IPS-15b (cell line): ENCODE results near the gene ZNF821.
A peak's percentile ranks its signal among the peaks of the same experiment; 100 is the strongest.

ENCODE experiments used
- H3K27me3 ChIP-seq: one replicate; pipeline ENCODE4 v1.6.1; 2013; ENCODE audit warnings: low read length; ENCODE audit not compliant: control insufficient read depth, insufficient read depth
- H3K36me3 ChIP-seq: one replicate; pipeline ENCODE4 v1.6.1; 2013; ENCODE audit warnings: low read length; ENCODE audit not compliant: control insufficient read depth, insufficient read depth
- H3K4me1 ChIP-seq: one replicate; pipeline ENCODE4 v1.6.1; 2013; ENCODE audit warnings: mild to moderate bottlenecking, low read length; ENCODE audit not compliant: control insufficient read depth, insufficient read depth
- H3K4me3 ChIP-seq: one replicate; pipeline ENCODE4 v1.5.1; 2013; ENCODE audit warnings: low read depth, low read length
- H3K9ac ChIP-seq: one replicate; pipeline ENCODE4 v1.6.1; 2013; ENCODE audit warnings: low read depth, mild to moderate bottlenecking, low read length
- H3K9me3 ChIP-seq: one replicate; pipeline ENCODE4 v1.6.1; 2013; ENCODE audit warnings: mild to moderate bottlenecking, low read length; ENCODE audit not compliant: control insufficient read depth, insufficient read depth

The ZNF821 gene

GRCh38 chr16:71896764-71897368, 12.9 kb upstream of the ZNF821 start:
- peak overlapping the region; percentile 98 for H3K4me3 ChIP-seq
- H3K27me3 ChIP-seq = no peaks in the 10 kb centered on the region
- peak overlapping the region; percentile 82 for H3K9ac ChIP-seq
- peaks cover 4% of the 10 kb centered on the region for H3K4me1 ChIP-seq
- no peaks in the 10 kb centered on the region for H3K9me3 ChIP-seq
- H3K36me3 ChIP-seq = peaks cover 2% of the 10 kb centered on the region

GRCh38 chr16:71895679-71896365, 11.8 kb upstream of the ZNF821 start:
- Histone ChIP-seq H3K4me1 (peaks cover 7% of the 10 kb centered on the region), H3K4me3 (peak overlapping the region; percentile 98), H3K27me3 (no peaks in the 10 kb centered on the region), H3K9me3 (no peaks in the 10 kb centered on the region), H3K9ac (peak overlapping the region; percentile 82), H3K36me3 (peaks cover 2% of the 10 kb centered on the region)

- peaks cover 4% of the 10 kb centered on the region for H3K4me1 ChIP-seq
- no peaks in the 10 kb centered on the region for H3K9me3 ChIP-seq
- no peaks in the 10 kb centered on the region for H3K27me3 ChIP-seq
- peaks cover 2% of the 10 kb centered on the region for H3K36me3 ChIP-seq
- H3K9ac ChIP-seq = peak within 1 kb of the TSS; percentile 97
- peak within 1 kb of the TSS; percentile 98 for H3K4me3 ChIP-seq
Measured at GRCh38 chr16:71894921-71895678, 11.1 kb upstream of the ZNF821 start, which contains the start of gene IST1. TSS of gene IST1 (plus strand) at chr16:71895531. CDS start at chr16:71915641, 20,110 bp downstream.

GRCh38 chr16:71894229-71894920, 10.4 kb upstream of the ZNF821 start:
- Histone ChIP-seq H3K4me3 (peak overlapping the region; percentile 98), H3K4me1 (peaks cover 4% of the 10 kb centered on the region), H3K27me3 (no peaks in the 10 kb centered on the region), H3K9me3 (no peaks in the 10 kb centered on the region), H3K36me3 (peaks cover 2% of the 10 kb centered on the region), H3K9ac (peak overlapping the region; percentile 97)

- H3K36me3 ChIP-seq = peaks cover 2% of the 10 kb centered on the region
- H3K27me3 ChIP-seq = no peaks in the 10 kb centered on the region
- H3K4me3 ChIP-seq = peak overlapping the region; percentile 98
- no peaks in the 10 kb centered on the region for H3K9me3 ChIP-seq
- H3K4me1 ChIP-seq = peaks cover 4% of the 10 kb centered on the region
- no peak overlapping the region for H3K9ac ChIP-seq
Measured at GRCh38 chr16:71893888-71894228, 9.9 kb upstream of the ZNF821 start.

- H3K36me3 ChIP-seq = no peaks in the 10 kb centered on the region
- no peak overlapping the region for H3K4me3 ChIP-seq
- H3K9me3 ChIP-seq = no peaks in the 10 kb centered on the region
- H3K27me3 ChIP-seq = peaks cover 2% of the 10 kb centered on the region
- peaks cover 4% of the 10 kb centered on the region for H3K4me1 ChIP-seq
- no peak overlapping the region for H3K9ac ChIP-seq
Measured at GRCh38 chr16:71889147-71889546, 5.2 kb upstream of the ZNF821 start.

- Histone ChIP-seq H3K36me3 (no peaks in the 10 kb centered on the region), H3K27me3 (peaks cover 2% of the 10 kb centered on the region), H3K9me3 (no peaks in the 10 kb centered on the region), H3K9ac (no peak overlapping the region), H3K4me1 (peaks cover 4% of the 10 kb centered on the region), H3K4me3 (no peak overlapping the region)
Measured at GRCh38 chr16:71885261-71885650, 1.3 kb upstream of the ZNF821 start.

- Histone ChIP-seq H3K9me3 (no peaks in the 10 kb centered on the region), H3K4me1 (peaks cover 4% of the 10 kb centered on the region), H3K36me3 (no peaks in the 10 kb centered on the region), H3K27me3 (peaks cover 2% of the 10 kb centered on the region), H3K9ac (peak overlapping the region; percentile 54), H3K4me3 (peak overlapping the region; percentile 95)
Measured at GRCh38 chr16:71883168-71883848, 674 bp downstream of the ZNF821 start.

GRCh38 chr16:71882505-71883167, 1.3 kb downstream of the ZNF821 start:
- Histone ChIP-seq H3K4me3 (peak overlapping the region; percentile 95), H3K9ac (no peak overlapping the region)

GRCh38 chr16:71880176-71880575, 3.8 kb downstream of the ZNF821 start:
- Histone ChIP-seq H3K27me3 (no peaks in the 10 kb centered on the region), H3K36me3 (no peaks in the 10 kb centered on the region), H3K4me1 (peaks cover 4% of the 10 kb centered on the region), H3K9ac (no peak overlapping the region), H3K9me3 (no peaks in the 10 kb centered on the region), H3K4me3 (no peak overlapping the region)

More at GRCh38 chr16:71882505-71883167, 1.3 kb downstream of the ZNF821 start:
- H3K4me1 ChIP-seq = peaks cover 4% of the 10 kb centered on the region
- peaks cover 2% of the 10 kb centered on the region for H3K27me3 ChIP-seq
- no peaks in the 10 kb centered on the region for H3K9me3 ChIP-seq
- no peaks in the 10 kb centered on the region for H3K36me3 ChIP-seq

GRCh38 chr16:71878911-71879310, 5.1 kb downstream of the ZNF821 start:
- Histone ChIP-seq H3K4me3 (no peak overlapping the region), H3K27me3 (no peaks in the 10 kb centered on the region), H3K36me3 (no peaks in the 10 kb centered on the region), H3K9ac (no peak overlapping the region), H3K4me1 (peaks cover 4% of the 10 kb centered on the region), H3K9me3 (no peaks in the 10 kb centered on the region)
